Stimulated activated naive CD4-positive, alpha-beta T cell (primary cell): Measurements from ENCODE around the gene NECAB2.

Source experiments
- DNase-seq, 6 experiments: peaks; one replicate each; lab custom pipeline; 2025; lab: John Stamatoyannopoulos, UW

NECAB2 gene

GRCh38 chr16:84024854-84025253, 56.8 kb downstream of the NECAB2 start:
- DNase-seq: no peak

- DNase-seq: no peak
These were observed 58.6 kb downstream of the NECAB2 start for GRCh38 chr16:84026606-84027005.

GRCh38 chr16:84027625-84028024, 59.6 kb downstream of the NECAB2 start:
- DNase-seq: no peak

GRCh38 chr16:84029297-84030047, 61.4 kb downstream of the NECAB2 start:
- DNase-seq: no peak

GRCh38 chr16:84031556-84031955, 63.5 kb downstream of the NECAB2 start:
- DNase-seq: no peak

GRCh38 chr16:84032458-84033178, 64.6 kb downstream of the NECAB2 start:
- no peak for DNase-seq

- no peak for DNase-seq
These were observed 65.5 kb downstream of the NECAB2 start for GRCh38 chr16:84033251-84034195.

- no peak for DNase-seq
These were observed 66.5 kb downstream of the NECAB2 start for GRCh38 chr16:84034516-84034915.

GRCh38 chr16:84036131-84036530, 68.1 kb downstream of the NECAB2 start:
- DNase-seq: no peak

- no peak for DNase-seq
These were observed 69.0 kb downstream of the NECAB2 start for GRCh38 chr16:84036982-84037425.

- no peak for DNase-seq
These were observed 70.4 kb downstream of the NECAB2 start for GRCh38 chr16:84038469-84038868.

GRCh38 chr16:84039696-84040095, 71.7 kb downstream of the NECAB2 start:
- no peak for DNase-seq

- DNase-seq: no peak
These were observed 72.3 kb downstream of the NECAB2 start for GRCh38 chr16:84040226-84040822.

GRCh38 chr16:84040823-84041820, 73.1 kb downstream of the NECAB2 start:
- no peak for DNase-seq

- DNase-seq: no peak
These were observed 73.8 kb downstream of the NECAB2 start for GRCh38 chr16:84041881-84042280.

GRCh38 chr16:84042308-84042878, 74.3 kb downstream of the NECAB2 start, which contains the start of gene SLC38A8:
Gene SLC38A8, minus strand, starts transcription at chr16:84042795. Its CDS starts 638 bp downstream, at chr16:84042157.
- no peak for DNase-seq

GRCh38 chr16:84042879-84043485, 74.9 kb downstream of the NECAB2 start:
- no peak for DNase-seq

GRCh38 chr16:84043486-84044117, 75.6 kb downstream of the NECAB2 start:
- DNase-seq: no peak

- no peak for DNase-seq
These were observed 76.1 kb downstream of the NECAB2 start for GRCh38 chr16:84044118-84044488.
